ENCODE results near the gene SESTD1.
"Not testable (repeated sequence)": the region's sequence is repeated elsewhere in the genome, so short reads cannot be mapped to it uniquely, and the experiment has no call there.

The SESTD1 gene

DNA sequence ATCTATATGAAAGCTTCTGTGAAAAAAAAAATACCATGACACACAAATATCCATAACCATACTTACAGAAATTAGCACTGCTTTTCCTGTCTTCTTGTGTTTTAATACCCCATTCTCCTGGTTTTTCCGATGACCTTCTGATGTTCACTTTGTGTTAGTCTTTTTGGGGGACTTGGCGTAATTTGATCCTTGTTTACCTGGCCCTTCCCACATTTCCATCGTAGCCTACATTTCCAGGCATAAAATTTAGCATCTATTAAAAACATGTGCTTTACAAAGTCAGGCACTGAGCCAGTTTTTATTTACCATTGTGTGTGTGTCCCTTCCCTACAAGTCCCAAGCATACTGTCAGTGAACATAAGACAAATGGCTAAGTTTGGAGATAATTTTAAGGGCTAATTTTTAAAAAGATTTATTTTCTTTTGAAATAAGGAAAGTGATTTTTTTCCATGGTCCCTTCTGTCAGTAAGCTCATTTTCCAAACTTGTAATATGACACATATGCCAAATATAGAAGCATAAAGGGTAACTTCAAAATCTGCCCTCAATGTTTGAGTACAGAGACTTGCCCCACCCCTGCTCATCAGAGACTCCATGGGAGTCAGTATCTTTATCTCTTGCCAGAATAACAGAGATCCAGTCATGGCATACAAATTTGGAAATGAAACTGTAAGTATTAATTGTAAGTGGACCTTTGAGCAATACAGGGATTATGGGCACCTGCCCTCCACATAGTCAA is 27.3 kb downstream of the SESTD1 start:
- DNase-seq (ENCODE audit: low read depth), result no peak

DNA sequence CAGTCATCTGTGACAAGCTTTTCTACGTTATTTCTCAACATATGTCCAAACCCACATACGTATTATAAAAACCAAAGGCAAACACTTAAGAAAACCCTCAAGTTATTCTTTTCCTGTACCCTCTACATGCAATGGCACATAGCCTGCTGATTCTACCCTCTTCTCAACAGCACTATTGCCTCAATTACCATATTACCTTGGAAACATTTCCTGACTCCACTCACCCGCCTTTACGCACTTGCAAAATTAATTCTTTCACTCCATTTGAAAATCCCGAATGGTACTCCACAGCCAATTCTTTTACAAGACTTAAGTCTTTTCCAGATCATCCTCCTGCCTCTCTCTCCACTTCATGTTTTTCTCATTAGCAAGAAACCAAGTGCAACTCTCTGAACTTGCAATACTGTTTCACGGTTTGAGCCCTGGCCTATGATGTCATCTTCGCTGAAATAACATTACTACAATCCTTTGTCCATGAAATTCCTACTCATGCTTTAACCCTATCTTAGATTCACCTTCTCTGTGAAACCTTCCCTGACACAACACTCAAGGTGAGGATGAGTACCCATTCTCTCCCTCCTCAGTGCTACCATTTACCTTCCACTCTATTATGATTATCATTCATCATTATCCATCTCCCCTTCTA is 29.0 kb downstream of the SESTD1 start:
- DNase-seq (ENCODE audit: low read depth), result no peak

DNA sequence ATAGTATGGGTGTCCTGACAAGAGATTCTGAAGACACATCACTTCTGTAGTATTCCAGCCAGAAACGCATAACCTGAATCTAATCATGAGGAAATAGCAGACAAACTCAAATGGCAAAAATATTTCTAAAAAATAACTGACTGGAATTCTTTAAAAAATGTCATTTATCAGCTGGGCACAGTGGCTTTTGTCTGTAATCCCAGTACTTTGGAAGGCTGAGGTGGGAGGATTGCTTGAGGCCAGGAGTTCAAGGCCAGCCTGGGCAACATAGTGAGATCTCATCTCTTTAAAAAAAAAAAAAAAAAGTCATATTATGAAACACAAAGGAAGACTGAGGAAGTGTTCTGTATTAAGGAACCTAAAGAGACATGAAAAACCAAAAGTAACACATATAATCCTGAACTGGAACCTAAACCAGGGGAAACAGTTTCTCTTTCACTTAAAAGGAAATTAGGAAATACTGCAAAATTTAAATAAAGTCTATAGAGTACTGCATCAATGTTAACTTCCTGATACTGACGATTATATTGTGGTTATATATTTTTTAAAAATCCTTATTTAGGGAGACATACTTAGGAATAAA is 29.9 kb downstream of the SESTD1 start:
- no peak for DNase-seq (ENCODE audit: low read depth)

DNA sequence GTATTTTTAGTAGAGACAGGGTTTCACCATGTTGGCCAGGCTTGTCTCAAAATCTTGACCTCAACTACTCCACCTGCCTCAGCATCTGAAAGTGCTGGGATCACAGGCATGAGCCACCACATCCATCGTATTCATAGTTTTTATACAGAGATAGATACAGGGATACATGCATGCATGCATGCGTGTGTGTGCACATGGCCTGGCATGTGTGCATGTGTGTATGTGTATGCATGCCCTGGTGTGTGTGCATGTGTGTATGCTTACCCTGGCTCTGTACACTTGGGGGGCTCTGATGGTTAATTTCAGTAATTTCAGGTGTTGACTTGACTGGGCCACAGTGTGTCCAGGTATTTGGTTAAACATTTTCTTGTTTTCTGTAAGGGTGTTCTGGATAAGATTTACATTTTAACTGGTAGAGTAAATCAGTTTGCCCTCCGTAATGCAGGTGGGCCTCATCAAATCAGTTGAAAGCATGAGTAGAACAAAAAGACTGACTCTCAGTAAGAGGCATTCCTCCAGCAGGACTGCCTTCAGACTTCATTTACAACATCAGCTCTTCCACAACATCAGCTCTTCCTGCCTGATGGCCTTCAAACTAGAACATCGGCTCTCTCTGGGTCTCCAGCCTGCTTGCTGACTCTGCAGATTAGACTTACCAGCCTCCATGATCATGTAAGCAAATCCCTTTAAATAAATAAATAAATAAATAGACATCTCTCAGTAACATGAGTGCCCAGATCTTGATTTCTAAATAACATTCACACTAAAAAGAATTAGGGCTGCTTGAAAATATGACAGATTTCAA is 30.8 kb downstream of the SESTD1 start:
- no peak for DNase-seq (ENCODE audit: low read depth)

DNA sequence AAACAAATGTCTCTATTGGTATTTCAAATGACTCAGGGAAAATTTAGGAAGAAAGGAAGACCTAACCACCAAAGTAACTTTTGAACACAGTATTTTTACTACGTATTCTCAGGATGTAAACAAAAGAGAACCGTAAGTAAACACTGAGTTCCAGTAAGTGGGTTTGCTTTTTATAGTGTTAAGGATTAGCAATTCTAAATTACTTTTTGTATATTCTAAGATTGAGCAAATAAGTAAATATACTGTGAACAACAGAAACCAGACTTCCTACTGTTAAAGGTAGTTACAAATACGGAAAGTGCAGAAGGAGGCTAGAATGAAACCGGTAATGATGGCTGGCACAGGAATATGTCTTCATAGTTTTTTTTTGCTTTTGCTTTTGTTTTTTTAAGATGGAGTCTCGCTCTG is 31.5 kb downstream of the SESTD1 start:
- DNase-seq (ENCODE audit: low read depth), result no peak

DNA sequence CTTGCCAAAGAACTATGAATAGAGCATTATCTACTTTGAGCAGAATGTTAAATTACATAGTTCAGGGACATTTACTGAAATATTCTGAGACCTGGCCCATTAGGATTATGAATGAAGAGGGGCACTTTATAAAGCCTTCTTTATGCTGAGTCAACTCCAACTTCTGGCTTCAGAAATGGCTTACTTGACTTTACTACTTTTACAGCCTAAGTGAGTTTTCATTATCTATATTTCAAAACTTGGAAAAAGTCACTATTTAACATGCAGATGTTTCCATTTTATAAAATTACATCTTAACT is 37.7 kb downstream of the SESTD1 start:
- DNase-seq (ENCODE audit: low read depth), result no peak

DNA sequence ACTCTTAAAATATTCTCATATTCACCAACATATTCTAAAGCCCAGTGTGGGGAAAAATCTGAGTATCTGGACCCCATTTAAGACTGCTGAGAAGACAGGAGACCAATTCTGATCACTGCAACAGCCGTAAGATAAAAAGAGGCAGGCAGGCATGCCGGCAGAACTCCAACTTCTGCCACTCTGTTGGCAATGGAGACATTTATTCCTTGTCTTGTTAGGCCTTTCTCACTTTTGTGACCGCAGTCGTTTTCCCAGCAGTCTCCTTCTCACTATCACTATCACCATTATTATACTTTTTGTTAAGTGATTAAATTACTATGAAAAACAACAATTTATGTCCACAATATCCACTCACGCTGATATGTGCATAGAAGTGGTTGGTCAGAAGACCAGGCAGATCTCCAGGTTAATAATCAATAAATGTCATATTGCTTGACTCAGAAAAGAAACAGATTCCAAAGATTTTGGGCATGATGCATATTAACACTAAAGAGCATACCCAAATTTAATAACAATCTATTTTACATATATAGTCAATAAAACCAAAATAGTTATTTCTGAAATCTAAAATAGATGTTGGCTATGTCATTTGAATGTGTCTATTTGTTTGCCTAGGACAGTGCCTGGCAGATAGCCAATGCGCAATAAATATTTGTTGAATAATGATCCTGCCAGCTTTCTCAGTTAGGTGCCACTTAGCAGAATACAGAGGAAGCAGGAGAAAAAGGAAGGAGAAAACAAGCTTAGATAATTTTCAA is 38.2 kb downstream of the SESTD1 start:
- no peak for DNase-seq (ENCODE audit: low read depth)

DNA sequence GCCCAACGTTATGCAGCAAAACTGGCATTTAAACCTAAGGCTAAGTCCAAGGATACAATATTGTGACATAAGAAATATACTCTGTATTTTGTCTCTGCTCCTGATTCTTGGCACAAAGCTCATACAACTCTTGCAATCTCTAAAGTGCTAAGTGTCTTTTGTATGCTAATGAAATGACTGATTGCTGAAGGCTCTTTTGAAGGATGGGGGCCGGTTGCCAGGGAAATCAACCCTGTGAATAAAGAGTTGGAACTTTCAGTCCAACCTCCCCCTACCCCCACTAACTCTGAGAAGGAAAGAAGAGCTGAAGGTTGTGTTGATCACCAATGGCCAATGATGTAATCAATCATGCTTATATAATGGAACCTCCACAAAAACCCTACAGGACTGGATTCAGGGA is 40.3 kb downstream of the SESTD1 start:
- DNase-seq (ENCODE audit: low read depth), result no peak

DNA sequence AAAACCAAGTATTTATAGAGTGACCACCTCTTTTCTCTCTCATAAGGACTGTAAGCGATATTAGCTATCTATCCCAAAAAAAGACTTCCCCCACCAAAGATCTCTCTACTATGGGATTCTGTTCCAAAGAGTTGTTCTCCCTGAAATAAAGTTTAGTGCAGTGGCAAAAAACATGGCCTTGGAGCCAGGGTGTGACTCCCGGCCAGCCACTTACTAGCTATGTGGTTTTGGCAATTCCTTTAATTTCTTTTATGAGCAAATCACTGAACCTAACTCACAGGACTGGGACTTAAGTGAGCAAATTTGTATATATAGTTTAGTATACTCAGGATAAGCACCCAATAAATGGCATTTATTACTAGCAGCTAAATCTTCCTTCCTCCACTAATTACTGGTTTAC is 42.6 kb downstream of the SESTD1 start:
- no peak for DNase-seq (ENCODE audit: low read depth)

DNA sequence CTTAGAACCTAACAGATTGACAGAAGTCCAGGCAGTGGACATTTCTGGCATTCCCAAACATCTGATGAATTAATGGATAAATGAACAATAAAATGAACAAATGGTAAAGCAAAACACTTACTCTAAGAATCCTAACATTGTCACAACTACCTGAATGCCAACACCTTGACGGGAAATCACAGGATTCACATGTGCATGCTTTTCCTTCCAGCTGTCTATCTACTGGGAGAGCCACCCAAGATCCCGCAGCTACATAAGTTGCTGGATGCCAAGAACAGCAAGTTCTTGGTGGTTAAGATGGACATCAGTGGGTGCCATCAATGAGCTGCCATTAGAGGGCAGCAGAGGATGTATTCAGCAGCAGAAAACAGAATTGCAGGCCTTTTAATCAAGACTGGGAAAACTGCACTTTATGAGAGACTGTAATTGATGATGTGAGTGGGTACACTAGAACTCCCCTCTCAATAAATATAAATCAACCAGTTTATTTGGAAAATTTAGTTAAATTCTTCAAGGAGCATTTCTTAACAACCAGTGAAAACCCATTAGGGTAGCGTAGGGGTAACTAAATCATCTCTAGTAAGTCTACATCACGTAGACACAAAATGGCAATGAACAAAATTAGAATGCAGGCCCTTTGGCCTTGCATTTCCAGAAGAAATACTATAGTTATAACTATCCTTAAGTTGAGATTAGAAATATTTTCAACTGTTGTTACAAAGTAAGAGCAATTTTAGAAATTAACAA is 45.6 kb downstream of the SESTD1 start:
- DNase-seq (ENCODE audit: low read depth), result peak; percentile 4

DNA sequence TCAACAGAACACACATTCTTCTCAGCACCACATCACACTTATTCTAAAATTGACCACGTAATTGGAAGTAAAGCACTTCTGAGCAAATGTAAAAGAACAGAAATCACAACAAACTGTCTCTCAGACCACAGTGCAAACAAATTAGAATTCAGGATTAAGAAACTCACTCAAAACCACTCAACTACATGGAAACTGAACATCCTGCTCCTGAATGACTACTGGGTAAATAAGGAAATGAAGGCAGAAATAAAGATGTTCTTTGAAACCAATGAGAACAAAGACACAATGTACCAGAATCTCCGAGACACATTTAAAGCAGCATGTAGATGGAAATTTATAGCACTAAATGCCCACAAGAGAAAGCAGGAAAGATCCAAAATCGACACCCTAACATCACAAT is 50.0 kb downstream of the SESTD1 start:
- DNase-seq (ENCODE audit: low read depth), result not testable (repeated sequence)

DNA sequence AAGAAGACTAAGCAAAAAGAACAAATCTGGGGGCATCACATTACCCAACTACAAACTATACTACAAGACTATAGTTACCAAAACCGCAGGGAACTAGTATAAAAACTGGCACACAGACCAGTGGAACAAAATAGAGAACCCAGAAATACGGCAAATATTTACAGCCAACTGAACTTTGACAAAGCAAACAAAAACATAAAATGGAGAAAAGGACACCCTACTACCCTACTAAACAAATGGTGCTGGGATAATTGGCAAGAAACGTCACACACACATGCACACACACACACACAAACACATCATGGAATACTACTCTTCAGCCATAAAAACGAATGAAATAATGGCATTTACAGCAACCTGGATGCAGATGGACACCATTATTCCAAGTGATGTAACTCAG is 53.3 kb downstream of the SESTD1 start:
- DNase-seq (ENCODE audit: low read depth), result no peak

DNA sequence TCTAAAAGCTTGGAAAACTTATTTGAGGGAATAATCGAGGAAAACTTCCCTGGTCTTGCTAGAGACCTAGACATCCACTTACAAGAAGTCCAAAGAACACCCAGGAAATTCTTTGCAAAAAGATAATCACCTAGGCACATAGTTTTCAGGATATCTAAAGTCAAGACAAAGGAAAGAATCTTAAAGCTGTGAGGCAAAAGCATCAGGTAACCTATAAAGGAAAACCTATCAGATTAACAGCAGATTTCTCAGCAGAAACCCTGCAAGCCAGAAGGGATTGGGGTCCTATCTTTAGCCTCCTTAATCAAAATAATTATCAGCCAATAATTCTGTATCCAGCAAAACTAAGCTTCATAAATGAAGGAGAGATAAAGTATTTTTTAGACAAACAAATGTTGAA is 56.4 kb downstream of the SESTD1 start:
- not testable (repeated sequence) for DNase-seq (ENCODE audit: low read depth)

DNA sequence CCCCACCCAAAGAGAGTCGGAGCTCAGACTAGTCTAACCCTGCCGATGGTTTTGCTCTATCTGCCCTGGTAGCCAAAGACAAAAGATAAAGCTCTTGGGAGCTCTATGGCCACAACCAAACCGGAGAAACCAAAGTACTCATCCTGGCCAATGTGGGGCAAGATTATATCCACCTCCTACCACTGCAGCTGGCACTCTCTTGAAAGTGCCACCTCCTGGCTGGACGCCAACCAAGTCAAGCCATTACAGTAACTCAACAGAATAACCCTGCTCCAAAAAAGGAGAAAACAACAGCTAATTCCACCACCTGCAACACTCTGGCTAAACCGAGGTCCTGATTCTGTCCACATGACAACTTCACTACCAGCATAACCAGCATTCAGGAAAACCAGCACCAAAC is 57.6 kb downstream of the SESTD1 start:
- no peak for DNase-seq (ENCODE audit: low read depth)

DNA sequence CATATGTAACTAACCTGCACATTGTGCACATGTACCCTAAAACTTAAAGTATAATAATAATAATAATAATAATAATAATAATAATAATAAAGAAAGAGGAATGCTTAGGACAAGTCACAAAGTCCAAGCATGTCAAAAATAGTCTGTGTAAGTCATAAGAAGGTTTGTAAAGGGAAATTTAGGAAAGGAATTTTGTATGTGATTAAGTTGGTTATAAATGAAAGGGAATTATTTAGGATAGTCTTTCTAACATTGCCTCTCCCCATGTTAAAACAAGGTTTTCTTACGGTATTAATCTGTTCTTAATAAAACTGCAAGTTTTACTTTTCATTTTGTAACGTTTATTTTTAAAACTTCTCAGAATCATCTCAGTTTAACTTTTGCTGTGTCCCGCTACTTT is 62.8 kb downstream of the SESTD1 start:
- DNase-seq (ENCODE audit: low read depth), result no peak

DNA sequence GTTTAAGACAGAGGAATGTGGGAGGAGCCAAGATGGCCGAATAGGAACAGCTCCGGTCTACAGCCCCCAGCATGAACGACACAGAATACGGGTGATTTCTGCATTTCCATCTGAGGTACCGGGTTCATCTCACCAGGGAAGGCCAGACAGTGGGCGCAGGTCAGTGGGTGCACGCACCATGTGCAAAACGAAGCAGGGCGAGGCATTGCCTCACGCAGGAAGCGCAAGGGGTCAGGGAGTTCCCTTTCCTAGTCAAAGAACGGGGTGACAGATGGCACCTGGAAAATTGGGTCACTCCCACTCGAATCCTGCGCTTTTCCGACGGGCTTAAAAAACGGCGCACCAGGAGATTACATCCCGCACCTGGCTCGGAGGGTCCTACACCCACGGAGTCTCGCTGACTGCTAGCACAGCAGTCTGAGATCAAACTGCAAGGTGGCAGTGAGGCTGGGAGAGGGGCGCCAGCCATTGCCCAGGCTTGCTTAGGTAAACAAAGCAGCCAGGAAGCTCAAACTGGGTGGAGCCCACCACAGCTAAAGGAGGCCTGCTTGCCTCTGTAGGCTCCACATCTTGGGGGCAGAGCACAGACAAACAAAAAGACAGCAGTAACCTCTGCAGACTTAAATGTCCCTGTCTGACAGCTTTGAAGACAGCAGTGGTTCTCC is 68.6 kb downstream of the SESTD1 start:
- not testable (repeated sequence) for DNase-seq (ENCODE audit: low read depth)

DNA sequence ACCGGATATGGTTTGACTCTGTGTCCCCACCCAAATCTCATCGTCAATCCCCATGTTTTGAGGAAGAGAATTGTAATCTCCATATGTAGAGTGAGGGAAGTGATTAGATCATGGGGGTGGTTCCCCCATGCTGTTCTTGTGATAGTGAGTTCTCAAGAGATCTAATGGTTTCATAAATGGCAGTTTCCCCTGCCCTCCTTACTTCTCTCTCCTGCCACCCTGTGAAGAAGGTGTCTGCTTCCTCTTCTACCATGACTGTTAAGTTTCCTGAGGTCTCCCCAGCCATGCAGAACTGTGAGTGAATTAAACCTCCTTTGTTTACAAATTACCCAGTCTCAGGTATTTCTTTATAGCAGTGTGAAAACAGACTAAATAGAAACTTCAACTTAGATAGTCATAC is 69.5 kb downstream of the SESTD1 start:
- DNase-seq (ENCODE audit: low read depth), result no peak

DNA sequence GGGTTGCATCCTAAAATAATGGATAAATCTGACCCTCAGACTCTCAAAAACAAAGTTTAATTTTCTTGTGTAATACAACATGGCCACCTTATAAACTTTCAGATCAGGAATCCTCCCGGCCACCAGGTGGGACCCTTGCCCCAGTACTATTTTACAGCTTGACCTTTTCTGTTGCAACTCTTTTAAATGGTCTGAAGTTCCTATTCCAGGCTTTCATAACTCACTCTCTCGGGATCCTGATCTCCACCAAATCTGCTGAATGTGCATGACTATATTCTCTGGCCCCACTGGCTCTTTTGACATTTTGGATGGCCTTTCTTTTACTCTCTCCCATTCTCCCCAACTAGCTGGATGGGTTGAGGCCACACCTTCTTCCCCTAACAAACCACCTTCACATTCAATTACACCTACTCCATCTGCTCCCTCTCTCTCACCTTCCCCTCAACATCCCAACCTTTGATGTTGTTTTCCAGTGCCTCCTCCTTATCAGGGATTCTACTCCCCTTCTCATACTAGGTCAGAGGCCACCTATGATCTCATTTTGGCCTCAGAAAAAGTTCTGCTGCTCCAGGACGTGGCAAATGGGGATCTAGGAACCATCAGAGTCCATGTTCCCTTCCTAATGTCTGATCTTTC is 70.8 kb downstream of the SESTD1 start:
- no peak for DNase-seq (ENCODE audit: low read depth)

DNA sequence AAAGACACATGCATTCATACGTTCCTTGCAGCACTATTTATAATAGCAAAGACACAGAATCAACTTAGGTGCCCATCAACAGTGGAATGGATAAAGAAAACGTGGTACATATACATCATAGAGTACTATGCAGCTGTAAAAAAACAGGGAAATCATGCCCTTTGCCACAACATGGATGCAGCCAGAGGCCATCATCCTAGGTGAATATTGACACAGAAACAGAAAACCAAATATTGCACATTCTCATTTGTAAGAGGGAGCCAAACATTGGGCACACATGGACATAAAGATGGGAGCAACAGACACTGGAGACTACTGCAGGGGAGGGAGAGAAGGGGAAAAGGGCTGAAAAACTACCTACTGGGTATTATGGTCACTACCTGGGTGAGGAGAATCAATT is 73.5 kb downstream of the SESTD1 start:
- DNase-seq (ENCODE audit: low read depth), result no peak

DNA sequence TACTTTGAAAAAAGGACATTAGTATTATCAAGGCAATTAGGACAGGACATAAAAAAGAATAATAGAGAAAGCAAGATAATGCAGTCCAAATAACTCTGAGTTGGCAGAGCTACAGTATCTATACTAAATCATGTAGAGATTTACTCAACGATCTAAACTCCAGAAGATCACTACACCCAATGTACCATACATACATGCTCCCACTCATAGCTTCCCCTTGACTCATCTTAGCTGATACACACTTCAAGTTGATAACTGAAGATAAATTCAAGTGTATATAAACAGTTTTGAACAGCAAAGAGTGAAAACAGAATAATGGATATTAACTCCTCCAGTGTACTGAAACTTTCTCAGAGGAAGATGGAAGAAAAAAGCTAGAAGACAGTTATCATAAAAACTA is 78.5 kb downstream of the SESTD1 start:
- DNase-seq (ENCODE audit: low read depth), result no peak
